ENCODE measurements around the gene POLR1A. TPM values are rescaled to one million over a fixed set of nuclear protein-coding genes. Genes with fewer than 3 reads are reported as not detected.

Gene POLR1A
- total RNA-seq, 2 experiments from 2014 or later, result 13.1 to 13.4 TPM

DNA sequence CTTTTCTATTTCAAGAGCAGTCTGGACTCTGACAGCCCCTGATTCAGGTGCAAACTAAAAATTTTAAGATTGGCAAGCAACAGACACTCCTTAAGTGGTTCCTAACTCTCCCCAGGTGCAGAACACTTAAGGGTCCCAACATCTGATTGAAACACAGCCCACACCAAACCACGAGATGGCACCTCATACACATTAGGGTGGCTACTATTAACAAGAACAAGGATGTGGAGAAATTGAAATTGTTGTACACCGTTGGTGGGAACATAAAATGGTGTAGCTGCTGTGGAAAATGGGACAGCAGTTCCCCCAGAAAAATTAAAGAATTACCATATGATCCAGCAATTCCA is 82.3 kb downstream of the POLR1A start:
- no peak for DNase-seq
- TF ChIP-seq, protein P1, sequence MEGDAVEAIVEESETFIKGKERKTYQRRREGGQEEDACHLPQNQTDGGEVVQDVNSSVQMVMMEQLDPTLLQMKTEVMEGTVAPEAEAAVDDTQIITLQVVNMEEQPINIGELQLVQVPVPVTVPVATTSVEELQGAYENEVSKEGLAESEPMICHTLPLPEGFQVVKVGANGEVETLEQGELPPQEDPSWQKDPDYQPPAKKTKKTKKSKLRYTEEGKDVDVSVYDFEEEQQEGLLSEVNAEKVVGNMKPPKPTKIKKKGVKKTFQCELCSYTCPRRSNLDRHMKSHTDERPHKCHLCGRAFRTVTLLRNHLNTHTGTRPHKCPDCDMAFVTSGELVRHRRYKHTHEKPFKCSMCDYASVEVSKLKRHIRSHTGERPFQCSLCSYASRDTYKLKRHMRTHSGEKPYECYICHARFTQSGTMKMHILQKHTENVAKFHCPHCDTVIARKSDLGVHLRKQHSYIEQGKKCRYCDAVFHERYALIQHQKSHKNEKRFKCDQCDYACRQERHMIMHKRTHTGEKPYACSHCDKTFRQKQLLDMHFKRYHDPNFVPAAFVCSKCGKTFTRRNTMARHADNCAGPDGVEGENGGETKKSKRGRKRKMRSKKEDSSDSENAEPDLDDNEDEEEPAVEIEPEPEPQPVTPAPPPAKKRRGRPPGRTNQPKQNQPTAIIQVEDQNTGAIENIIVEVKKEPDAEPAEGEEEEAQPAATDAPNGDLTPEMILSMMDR (IDR thresholded peaks at IDR 0.05), result no peak
- Histone ChIP-seq H3K27ac (ENCODE audit: low read depth in 1 of 2, low read length in 2 of 2) (no peak overlapping the region), H3K4me3 (ENCODE audit: low read length) (no peak overlapping the region), H3K9me3 (ENCODE audit: control insufficient read depth in 1 of 2, insufficient read depth in 1 of 2, low read length in 2 of 2) (no peaks in the 10 kb centered on the region), H3K4me1 (ENCODE audit: insufficient read depth, low read length) (peaks cover 2% of the 10 kb centered on the region), H3K27me3 (ENCODE audit: control insufficient read depth in 1 of 2, insufficient read depth in 2 of 2, low read length in 2 of 2) (no peaks in the 10 kb centered on the region), H3K36me3 (ENCODE audit: insufficient read depth, low read length) (peaks cover 27% of the 10 kb centered on the region)
- POLR2A ChIA-PET, result no interaction called here
- ATAC-seq (ENCODE audit: poor library complexity), result no peak
- Mint-ChIP-seq H3K36me3 (ENCODE audit: low read depth) (peaks cover 39% of the 10 kb centered on the region), H3K4me1 (ENCODE audit: low read depth) (no peaks in the 10 kb centered on the region), H3K4me3 (no peak overlapping the region), H3K27ac (peak overlapping the region; percentile 20), H3K27me3 (no peaks in the 10 kb centered on the region), H3K9me3 (no peaks in the 10 kb centered on the region)
- intact Hi-C loops (cut with DNase I, micrococcal nuclease), result no loop called here
- CTCF ChIA-PET, result no interaction called here

DNA sequence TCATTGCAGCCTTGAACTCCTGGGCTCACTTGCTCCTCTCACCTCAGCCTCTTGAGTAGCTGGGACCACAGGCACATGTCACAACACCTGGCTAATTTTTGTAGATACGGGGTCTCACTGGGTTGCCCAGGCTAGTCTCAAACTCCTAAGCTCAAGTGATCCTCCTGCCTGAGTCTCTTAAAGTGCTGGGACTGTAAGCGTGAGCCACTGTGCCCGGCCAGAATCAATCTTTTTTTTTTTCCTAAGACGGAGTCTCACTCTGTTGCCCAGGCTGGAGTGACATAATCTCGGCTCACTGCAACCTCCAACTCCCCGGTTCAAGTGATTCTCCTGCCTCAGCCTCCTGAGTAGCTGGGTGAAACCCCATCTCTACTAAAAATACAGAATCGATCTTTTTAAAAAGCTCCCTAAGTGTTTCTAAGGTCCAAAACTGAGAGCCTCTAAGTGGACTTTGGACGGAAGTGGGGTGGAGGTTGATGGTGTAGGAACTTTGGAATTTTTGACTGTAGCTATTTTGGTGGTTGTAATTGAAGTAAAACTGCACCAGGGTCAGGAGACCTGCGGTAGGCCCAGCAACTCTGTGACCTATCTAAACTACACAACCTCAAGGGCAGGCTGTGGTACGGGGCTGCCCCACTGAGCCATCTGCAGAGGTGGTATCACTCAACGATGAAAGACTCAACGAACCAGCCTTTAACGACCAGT is 82.9 kb downstream of the POLR1A start:
- no peaks in the 10 kb centered on the region for H3K9me3 ChIP-seq (ENCODE audit: control insufficient read depth in 1 of 2, insufficient read depth in 1 of 2, low read length in 2 of 2)
- H3K36me3 ChIP-seq (ENCODE audit: insufficient read depth, low read length), result peaks cover 22% of the 10 kb centered on the region
- no peaks in the 10 kb centered on the region for H3K27me3 ChIP-seq (ENCODE audit: control insufficient read depth in 1 of 2, insufficient read depth in 2 of 2, low read length in 2 of 2)
- no peak overlapping the region for H3K4me3 ChIP-seq (ENCODE audit: low read length)
- H3K4me3 Mint-ChIP-seq, result no peak overlapping the region
- H3K27me3 Mint-ChIP-seq, result no peaks in the 10 kb centered on the region
- ATAC-seq (ENCODE audit: poor library complexity), result no peak
- no peak for DNase-seq
- TF ChIP-seq, protein P1 (IDR thresholded peaks at IDR 0.05), result no peak
- H3K4me1 ChIP-seq (ENCODE audit: insufficient read depth, low read length), result peaks cover 5% of the 10 kb centered on the region
- H3K4me1 Mint-ChIP-seq (ENCODE audit: low read depth), result no peaks in the 10 kb centered on the region
- peaks cover 34% of the 10 kb centered on the region for H3K36me3 Mint-ChIP-seq (ENCODE audit: low read depth)
- CTCF ChIA-PET, result interaction anchor here (1.1 kb wide), 1 partner anchor 57 kb away, joined by 3 read pairs; no protein-coding TSS in a partner anchor
- POLR2A ChIA-PET, result no interaction called here
- no peak overlapping the region for H3K27ac ChIP-seq (ENCODE audit: low read depth in 1 of 2, low read length in 2 of 2)
- H3K9me3 Mint-ChIP-seq, result no peaks in the 10 kb centered on the region
- H3K27ac Mint-ChIP-seq, result peak overlapping the region; percentile 20
- intact Hi-C loops (cut with DNase I, micrococcal nuclease), result no loop called here

DNA sequence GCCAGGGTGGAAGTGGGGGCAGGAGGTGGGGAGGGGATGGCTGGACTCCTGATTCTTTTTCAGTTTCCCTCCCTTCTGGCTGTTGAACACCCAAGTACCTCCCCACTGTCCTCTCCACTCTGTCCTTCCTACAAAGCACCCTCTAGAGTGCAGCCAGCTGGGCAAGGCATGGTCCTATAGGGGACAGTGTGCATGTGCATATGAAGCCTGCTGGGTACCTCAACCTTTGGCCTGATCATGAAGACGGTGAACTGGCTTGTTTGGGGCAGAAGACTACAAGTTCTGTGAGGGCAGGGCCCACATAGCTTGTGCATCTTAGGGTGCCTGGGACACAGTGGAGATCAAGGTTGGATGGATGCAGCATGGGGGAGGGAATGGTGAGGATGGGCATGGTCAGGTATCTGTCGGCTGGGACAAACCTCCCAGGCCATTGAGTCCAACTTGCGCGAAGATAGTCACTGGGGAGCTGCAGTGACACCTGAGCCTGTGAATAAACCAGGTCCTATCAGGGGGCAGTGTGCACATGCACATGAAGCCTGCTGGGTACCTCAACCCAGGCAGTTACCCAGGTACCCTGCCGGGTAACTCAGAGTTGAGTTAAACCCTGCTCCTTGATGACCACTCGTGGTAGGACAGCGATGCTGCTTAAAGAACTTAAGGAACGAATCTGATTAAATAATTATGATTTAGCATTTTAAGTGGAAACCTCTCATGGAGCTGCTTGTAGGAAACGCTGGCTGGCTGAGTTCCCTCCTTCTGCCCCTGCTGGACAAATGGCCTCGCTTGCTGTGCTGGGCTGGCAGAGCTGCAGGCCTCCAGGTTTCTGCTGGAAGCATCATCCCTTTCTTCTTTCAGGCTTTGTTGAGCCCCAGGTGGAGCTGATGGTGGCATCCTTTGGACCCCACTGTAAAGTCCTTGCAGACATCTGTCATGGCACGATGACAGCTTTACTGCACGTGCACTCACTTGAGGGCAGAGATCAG is 84.0 kb downstream of the POLR1A start:
- H3K27ac Mint-ChIP-seq, result peak overlapping the region; percentile 18
- Histone ChIP-seq H3K9me3 (ENCODE audit: control insufficient read depth in 1 of 2, insufficient read depth in 1 of 2, low read length in 2 of 2) (no peaks in the 10 kb centered on the region), H3K36me3 (ENCODE audit: insufficient read depth, low read length) (peaks cover 10% of the 10 kb centered on the region), H3K27ac (ENCODE audit: low read depth in 1 of 2, low read length in 2 of 2) (no peak overlapping the region), H3K27me3 (ENCODE audit: control insufficient read depth in 1 of 2, insufficient read depth in 2 of 2, low read length in 2 of 2) (no peaks in the 10 kb centered on the region), H3K4me1 (ENCODE audit: insufficient read depth, low read length) (peaks cover 17% of the 10 kb centered on the region), H3K4me3 (ENCODE audit: low read length) (no peak overlapping the region)
- no peak overlapping the region for H3K4me3 Mint-ChIP-seq
- TF ChIP-seq, protein P1 (IDR thresholded peaks at IDR 0.05), result no peak
- ChIA-PET CTCF (interaction anchor here (1.1 to 1.7 kb wide), 2 partner anchors 58 to 194 kb away, joined by 3 to 4 read pairs; no protein-coding TSS in a partner anchor), POLR2A (no interaction called here)
- peaks cover 8% of the 10 kb centered on the region for H3K4me1 Mint-ChIP-seq (ENCODE audit: low read depth)
- intact Hi-C loops (cut with DNase I, micrococcal nuclease), result no loop called here
- H3K9me3 Mint-ChIP-seq, result no peaks in the 10 kb centered on the region
- H3K36me3 Mint-ChIP-seq (ENCODE audit: low read depth), result peaks cover 23% of the 10 kb centered on the region
- DNase-seq (no peak), ATAC-seq (ENCODE audit: poor library complexity) (no peak)
- no peaks in the 10 kb centered on the region for H3K27me3 Mint-ChIP-seq

Data from CD4-positive, alpha-beta T cell (primary cell).